Spleen (tissue), 11 donors: ENCODE results near the gene SLC26A11. TPM values are rescaled to one million over a fixed set of nuclear protein-coding genes. Genes with fewer than 3 reads are reported as not detected.

ENCODE experiments used
- DNase-seq: peaks from one replicate; pipeline ENCODE4 v3.0.0-alpha.2; 2020
- H3K27ac ChIP-seq, 8 donors: fragments of 200-600 bp; sonication (generic) in 7 of 8; 1 replicate in 4 of 8; 2 replicates in 4 of 8; pipeline versions ENCODE4 v1.5.0 to v1.8.0; 2016 to 2021; ENCODE audit warnings: inconsistent platforms in 4 of 8, mild to moderate bottlenecking in 4 of 8, moderate library complexity in 1 of 8
- H3K27me3 ChIP-seq, 7 donors: fragments of 200-600 bp; sonication (generic) in 6 of 7; replicated peaks in 1 of 7; 1 replicate in 4 of 7; 2 replicates in 3 of 7; pipeline versions ENCODE4 v1.5.0 to v1.8.0; 2016 to 2021; ENCODE audit warnings: inconsistent platforms in 3 of 7, mild to moderate bottlenecking in 1 of 7
- H3K36me3 ChIP-seq, 6 donors: fragments of 200-600 bp; sonication (generic) in 5 of 6; 1 replicate in 4 of 6; 2 replicates in 2 of 6; pipeline versions ENCODE4 v1.5.0 to v1.8.0; 2016 to 2021; ENCODE audit warnings: inconsistent platforms in 2 of 6
- H3K4me1 ChIP-seq, 6 donors: fragments of 200-600 bp; sonication (generic) in 5 of 6; 1 replicate in 3 of 6; 2 replicates in 3 of 6; pipeline versions ENCODE4 v1.5.0 to v1.8.0; 2016 to 2021; ENCODE audit warnings: inconsistent platforms in 3 of 6
- H3K4me3 ChIP-seq, 8 donors: fragments of 200-600 bp; sonication (generic) in 7 of 8; 1 replicate in 4 of 8; 2 replicates in 4 of 8; pipeline versions ENCODE4 v1.5.0 to v1.8.0; 2016 to 2021; ENCODE audit warnings: inconsistent platforms in 4 of 8, mild to moderate bottlenecking in 4 of 8, moderate library complexity in 2 of 8
- H3K9me3 ChIP-seq, 8 donors: fragments of 200-600 bp; sonication (generic) in 7 of 8; 1 replicate in 4 of 8; 2 replicates in 4 of 8; pipeline versions ENCODE4 v1.5.0 to v1.8.0; 2016 to 2021; ENCODE audit warnings: inconsistent platforms in 4 of 8
- POLR2A ChIP-seq, 3 donors: fragments of 450-650 bp; IDR thresholded peaks; one replicate each; pipeline ENCODE4 v1.5.1; 2017; ENCODE audit warnings: antibody characterized with exemption in 3 of 3, mild to moderate bottlenecking in 1 of 3
- POLR2AphosphoS5 ChIP-seq, 3 donors: sonication (generic); formaldehyde crosslinking; IDR thresholded peaks; one replicate each; pipeline ENCODE4 v1.5.1; 2017; ENCODE audit warnings: antibody characterized with exemption in 3 of 3
- WGBS, 5 donors: extraction: QIAGEN DNeasy Blood & Tissue Kit in 3 of 5; methylation state at CpG; one replicate each; pipeline versions ENCODE4 v1.1.5 to v1.1.7; 2013 to 2018; 5-methylcytosine and 5-hydroxymethylcytosine counted together
- intact Hi-C: fragments of 100-400 bp; cut with DNase I; formaldehyde crosslinking; loops from one replicate; pipeline ENCODE4 v1.15.0; 2023; ENCODE audit warnings: low total_unique reads
- polyA plus RNA-seq, 3 donors: library from polyadenylated mRNA; stranded (reverse); fragments of 200-250 nt; gene quantifications; one replicate each; pipeline ENCODE4 v1.2.1, GENCODE V29; 2013
- total RNA-seq, 7 donors: library from RNA; depleted of rRNA in 3 of 7; stranded (reverse); fragments of >200 nt in 3 of 7; fragmentation: NEBNext Ultra II Directional in 4 of 7; extraction: Animal tissue kit (Norgen Biotek cat#: 25700) in 4 of 7; gene quantifications; one replicate each; pipeline versions ENCODE4 v1.1.0 to v1.2.1, GENCODE V29; 2016 to 2021
- TF ChIP-seq, protein P1 (sequence below), 11 experiments: fragments of 200-600 bp in 7 of 11; fragments of 450-650 bp in 4 of 11; sonication (generic) in 4 of 11; IDR thresholded peaks in 8 of 11; conservative IDR thresholded peaks in 3 of 11; 1 replicate in 7 of 11; 2 replicates in 4 of 11; pipeline versions ENCODE4 v1.4.0 to v1.8.0; 2016 to 2021; ENCODE audit warnings: antibody characterized with exemption in 11 of 11, inconsistent platforms in 4 of 11, mild to moderate bottlenecking in 1 of 11
- donor health status: healthy with polysubstance abuse.
- donor health status: DM: no; HTN: no; CAD: no; lungs with moderate emphysema.
- donor health status: DM: no; HTN: no; CAD: no.
- donor health status: Bipolar disorder and iron deficiency.
- donor health status: healthy.
- donor health status: DM: no; HTN: no; CAD: no.
- donor health status: DM: yes; HTN: yes; CAD: no.

Gene SLC26A11
- total and polyA plus RNA-seq, 10 donors = 6.8 to 39.7 (median 30.5) TPM

DNA sequence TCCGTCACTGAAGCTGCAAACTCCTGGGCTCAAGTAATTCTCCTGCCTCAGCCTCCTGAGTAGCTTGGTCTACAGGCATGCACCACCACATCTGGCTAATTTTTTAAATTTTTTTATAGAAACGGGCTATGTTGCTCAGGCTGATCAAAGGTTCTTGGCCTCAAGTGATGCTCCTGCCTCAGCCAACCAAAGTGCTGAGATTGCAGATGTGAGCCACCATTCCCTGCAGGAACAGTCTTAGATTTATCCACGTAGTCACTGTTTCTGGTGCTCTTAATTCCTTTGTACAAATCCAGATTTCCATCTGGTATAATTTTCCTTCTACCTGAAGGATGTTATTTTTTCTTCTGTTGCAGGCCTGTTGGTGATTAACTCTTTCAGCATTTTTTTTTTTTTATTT is 13.0 kb downstream of the SLC26A11 start:
- H3K36me3 ChIP-seq = peaks cover 0 to 98% (median 37%) of the 10 kb centered on the region in 6 donors
- DNase-seq = no peak
- peaks cover 0 to 38% (median 32%) of the 10 kb centered on the region in 8 donors for H3K9me3 ChIP-seq
- intact Hi-C loops = no loop called here
- no peak overlapping the region for H3K4me3 ChIP-seq
- H3K4me1 ChIP-seq = no peaks in the 10 kb centered on the region
- 88 to 97% (median 94%) methylated on average over 3 of the region's 3 CpGs for WGBS, 5 donors
- H3K27ac ChIP-seq = no peak overlapping the region
- no peaks in the 10 kb centered on the region for H3K27me3 ChIP-seq
- TF ChIP-seq POLR2A (IDR thresholded peaks at IDR 0.05) (no peak), POLR2AphosphoS5 (IDR thresholded peaks at IDR 0.05) (no peak)
- TF ChIP-seq, protein P1, sequence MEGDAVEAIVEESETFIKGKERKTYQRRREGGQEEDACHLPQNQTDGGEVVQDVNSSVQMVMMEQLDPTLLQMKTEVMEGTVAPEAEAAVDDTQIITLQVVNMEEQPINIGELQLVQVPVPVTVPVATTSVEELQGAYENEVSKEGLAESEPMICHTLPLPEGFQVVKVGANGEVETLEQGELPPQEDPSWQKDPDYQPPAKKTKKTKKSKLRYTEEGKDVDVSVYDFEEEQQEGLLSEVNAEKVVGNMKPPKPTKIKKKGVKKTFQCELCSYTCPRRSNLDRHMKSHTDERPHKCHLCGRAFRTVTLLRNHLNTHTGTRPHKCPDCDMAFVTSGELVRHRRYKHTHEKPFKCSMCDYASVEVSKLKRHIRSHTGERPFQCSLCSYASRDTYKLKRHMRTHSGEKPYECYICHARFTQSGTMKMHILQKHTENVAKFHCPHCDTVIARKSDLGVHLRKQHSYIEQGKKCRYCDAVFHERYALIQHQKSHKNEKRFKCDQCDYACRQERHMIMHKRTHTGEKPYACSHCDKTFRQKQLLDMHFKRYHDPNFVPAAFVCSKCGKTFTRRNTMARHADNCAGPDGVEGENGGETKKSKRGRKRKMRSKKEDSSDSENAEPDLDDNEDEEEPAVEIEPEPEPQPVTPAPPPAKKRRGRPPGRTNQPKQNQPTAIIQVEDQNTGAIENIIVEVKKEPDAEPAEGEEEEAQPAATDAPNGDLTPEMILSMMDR (IDR thresholded peaks at IDR 0.05 in 8 of 11, conservative IDR thresholded peaks at IDR 0.05 in 3 of 11) = no peak

DNA sequence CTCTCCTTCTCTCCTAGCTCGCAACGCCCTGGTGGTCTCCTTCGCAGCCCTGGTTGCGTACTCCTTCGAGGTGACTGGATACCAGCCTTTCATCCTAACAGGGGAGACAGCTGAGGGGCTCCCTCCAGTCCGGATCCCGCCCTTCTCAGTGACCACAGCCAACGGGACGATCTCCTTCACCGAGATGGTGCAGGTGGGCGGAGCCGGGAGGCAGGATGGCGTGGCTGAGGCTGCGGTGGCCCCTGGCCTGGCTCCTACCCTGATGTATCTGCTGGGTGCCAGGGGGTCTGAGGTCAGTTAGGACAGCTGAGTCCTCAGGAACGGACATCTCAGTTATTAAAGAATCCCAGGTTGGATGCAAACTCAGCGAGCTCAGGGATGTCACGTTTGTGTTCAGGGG is 16.7 kb downstream of the SLC26A11 start:
- DNase-seq = no peak
- intact Hi-C loops = no loop called here
- H3K36me3 ChIP-seq = peaks cover 0 to 89% (median 46%) of the 10 kb centered on the region in 6 donors

DNA sequence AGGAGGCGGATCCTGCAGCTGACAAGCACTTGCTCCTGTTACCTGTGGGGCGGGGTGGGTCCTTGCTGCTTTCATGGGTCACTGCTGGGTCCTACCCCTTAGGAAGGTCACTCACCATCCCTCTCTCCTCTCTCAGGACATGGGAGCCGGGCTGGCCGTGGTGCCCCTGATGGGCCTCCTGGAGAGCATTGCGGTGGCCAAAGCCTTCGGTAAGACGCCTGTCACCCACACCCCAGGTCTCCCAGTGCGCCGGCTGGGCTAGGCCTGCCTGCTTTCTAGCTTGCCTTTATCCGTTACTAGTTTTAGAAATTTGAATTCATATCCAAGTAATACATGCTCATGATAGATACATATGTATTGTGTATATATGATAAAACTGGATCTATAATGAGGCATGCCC is 17.2 kb downstream of the SLC26A11 start:
- DNase-seq = no peak
- 92 to 100% (median 96%) methylated on average over 9 to 10 of the region's 10 CpGs for WGBS, 5 donors
- TF ChIP-seq POLR2A (IDR thresholded peaks at IDR 0.05) (no peak), POLR2AphosphoS5 (IDR thresholded peaks at IDR 0.05) (no peak)
- TF ChIP-seq, protein P1 (IDR thresholded peaks at IDR 0.05 in 8 of 11, conservative IDR thresholded peaks at IDR 0.05 in 3 of 11) = no peak
- intact Hi-C loops = no loop called here
- no peak overlapping the region for H3K27ac ChIP-seq
- H3K4me1 ChIP-seq = no peaks in the 10 kb centered on the region
- H3K4me3 ChIP-seq = no peak overlapping the region
- peaks cover 0 to 89% (median 47%) of the 10 kb centered on the region in 6 donors for H3K36me3 ChIP-seq
- peaks cover 0 to 26% (median 19%) of the 10 kb centered on the region in 8 donors for H3K9me3 ChIP-seq
- H3K27me3 ChIP-seq = no peaks in the 10 kb centered on the region

More for the DNA sequence above, 16.7 kb downstream of the SLC26A11 start:
- Histone ChIP-seq H3K9me3 (peaks cover 0 to 30% (median 24%) of the 10 kb centered on the region in 8 donors), H3K27me3 (no peaks in the 10 kb centered on the region), H3K4me3 (no peak overlapping the region), H3K27ac (no peak overlapping the region), H3K4me1 (no peaks in the 10 kb centered on the region)
- 80 to 97% (median 88%) methylated on average over 9 to 17 of the region's 17 CpGs for WGBS, 5 donors
- TF ChIP-seq POLR2AphosphoS5 (IDR thresholded peaks at IDR 0.05) (no peak), POLR2A (IDR thresholded peaks at IDR 0.05) (no peak)
- TF ChIP-seq, protein P1 (IDR thresholded peaks at IDR 0.05 in 8 of 11, conservative IDR thresholded peaks at IDR 0.05 in 3 of 11) = no peak

DNA sequence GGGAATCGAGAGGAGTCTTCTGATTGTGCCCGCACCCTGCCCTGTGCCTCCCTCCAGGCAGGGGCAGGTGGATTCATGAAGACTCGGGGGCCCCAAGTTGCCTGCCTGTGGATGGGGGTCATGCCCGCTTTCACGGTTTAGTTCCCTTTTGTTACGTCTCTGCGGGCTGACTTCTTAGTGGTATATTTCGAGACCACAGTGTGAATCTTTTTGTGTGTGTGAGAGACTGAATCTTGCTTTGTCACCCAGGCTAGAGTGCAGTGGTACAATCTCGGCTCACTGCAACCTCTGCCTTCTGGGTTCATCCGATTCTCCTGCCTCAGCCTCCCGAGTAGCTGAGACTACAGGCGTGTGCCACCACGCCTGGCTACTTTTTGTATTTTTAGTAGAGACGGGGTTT is 22.3 kb downstream of the SLC26A11 start:
- Histone ChIP-seq H3K36me3 (peaks cover 0 to 89% (median 41%) of the 10 kb centered on the region in 6 donors), H3K4me1 (no peaks in the 10 kb centered on the region), H3K9me3 (no peaks in the 10 kb centered on the region), H3K27me3 (no peaks in the 10 kb centered on the region), H3K27ac (no peak overlapping the region), H3K4me3 (no peak overlapping the region)
- 74 to 80% (median 78%) methylated on average over 14 of the region's 14 CpGs for WGBS, 5 donors
- TF ChIP-seq, protein P1 (IDR thresholded peaks at IDR 0.05 in 8 of 11, conservative IDR thresholded peaks at IDR 0.05 in 3 of 11) = no peak
- TF ChIP-seq POLR2AphosphoS5 (IDR thresholded peaks at IDR 0.05) (no peak), POLR2A (IDR thresholded peaks at IDR 0.05) (no peak)
- intact Hi-C loops = no loop called here
- no peak for DNase-seq
